GM12878 (cell line): ENCODE results near the gene SASH3. TPM values are rescaled to one million over a fixed set of nuclear protein-coding genes. Genes with fewer than 3 reads are reported as not detected.

Experiments
- ATAC-seq: fragments of 200-7000 bp; cut with Tn5 transposase; 3 replicates; pipeline ENCODE4 v1.9.1; 2020; ENCODE audit warnings: mild to moderate bottlenecking, moderate library complexity
- BruUV-seq: library from RNA; stranded (reverse); fragments of 400-500 nt; replicated peaks from 2 replicates; lab custom pipeline; 2021; lab: Mats Ljungman, UMichigan
- CTCF ChIA-PET: fragments of 300-600 bp; sonication (Branson Sonifier 250); formaldehyde crosslinking; extraction: SDS; loops from one replicate; lab custom pipeline; 2021; ENCODE audit warnings: inconsistent platforms; lab: Yijun Ruan, JAX
- POLR2A ChIA-PET: fragments of 350-600 bp; formaldehyde crosslinking; extraction: SDS; loops from one replicate; lab custom pipeline; 2021; ENCODE audit warnings: inconsistent platforms; lab: Charles Lee
- RAD21 ChIA-PET: fragments of 300-600 bp; sonication (Branson Sonifier 250); formaldehyde crosslinking; loops from one replicate; lab custom pipeline; 2023; ENCODE audit warnings: antibody characterized with exemption; ENCODE audit not compliant: unreplicated experiment; lab: Charles Lee
- SMC1A ChIA-PET: fragments of 300-600 bp; sonication (Branson Sonifier 250); formaldehyde crosslinking; loops from one replicate; lab custom pipeline; 2023; ENCODE audit not compliant: unreplicated experiment, uncharacterized antibody; lab: Charles Lee
- DNase-seq: peaks from one replicate; pipeline ENCODE4 v3.0.0-alpha.2; 2011; ENCODE audit warnings: low read depth, low spot score
- FAIRE-seq: peaks from 3 replicates; lab custom pipeline; 2011; peaks lifted over from hg19 to GRCh38; lab: Jason Lieb, UNC
- H2AFZ ChIP-seq: 2 replicates; pipeline ENCODE4 v1.6.0; 2011; ENCODE audit warnings: low read depth, low read length, control low read depth; ENCODE audit not compliant: control insufficient read depth
- H3K27ac ChIP-seq: 2 replicates; pipeline ENCODE4 v1.5.1; 2011; ENCODE audit warnings: control low read depth; ENCODE audit not compliant: control insufficient read depth, insufficient read depth
- H3K27me3 ChIP-seq, 2 experiments: replicated peaks in 1 of 2; 2 replicates each; pipeline versions ENCODE4 v1.6.0 to v1.6.1; 2011; ENCODE audit warnings: low read length in 1 of 2; ENCODE audit not compliant: control insufficient read depth in 2 of 2, insufficient read depth in 2 of 2
- H3K36me3 ChIP-seq, 2 experiments: 2 replicates each; pipeline ENCODE4 v1.5.1; 2011; ENCODE audit warnings: low read length in 1 of 2; ENCODE audit not compliant: control insufficient read depth in 2 of 2, insufficient read depth in 2 of 2
- H3K4me1 ChIP-seq: 2 replicates; pipeline ENCODE4 v1.6.1; 2011; ENCODE audit warnings: mild to moderate bottlenecking, low read length, moderate library complexity, mixed read lengths; ENCODE audit not compliant: control insufficient read depth, insufficient read depth
- H3K4me2 ChIP-seq: 2 replicates; pipeline ENCODE4 v1.6.0; 2011; ENCODE audit warnings: control low read depth; ENCODE audit not compliant: control insufficient read depth, insufficient read depth
- H3K4me3 ChIP-seq: fragments of 200-600 bp; sonication (generic); 2 replicates; pipeline ENCODE4 v1.5.1; 2016
- H3K79me2 ChIP-seq: 2 replicates; pipeline ENCODE4 v1.6.0; 2011; ENCODE audit warnings: low read length; ENCODE audit not compliant: control insufficient read depth, insufficient read depth
- H3K9ac ChIP-seq: 2 replicates; pipeline ENCODE4 v1.8.0; 2011; ENCODE audit warnings: low read length, control low read depth, mixed read lengths; ENCODE audit not compliant: control insufficient read depth, insufficient read depth
- H3K9me3 ChIP-seq: replicated peaks from 3 replicates; pipeline ENCODE4 v1.5.1; 2011; ENCODE audit warnings: mild to moderate bottlenecking, low read length; ENCODE audit not compliant: control insufficient read depth, insufficient read depth
- H4K20me1 ChIP-seq: 2 replicates; pipeline ENCODE4 v1.6.0; 2011; ENCODE audit not compliant: control insufficient read depth, insufficient read depth
- CBX5 ChIP-seq: sonication (generic); IDR thresholded peaks from 2 replicates; pipeline ENCODE4 v1.6.1; 2016; ENCODE audit warnings: low read depth, moderate library complexity, mild to moderate bottlenecking, inconsistent platforms
- CEBPB ChIP-seq, 2 experiments: fragments of 150-350 bp in 1 of 2; IDR thresholded peaks; 2 replicates each; pipeline ENCODE4 v1.6.1; 2012 to 2014; ENCODE audit warnings: low read depth in 2 of 2, low read length in 2 of 2, borderline replicate concordance in 1 of 2, inconsistent platforms in 1 of 2
- LARP7 ChIP-seq: fragments of 450-650 bp; IDR thresholded peaks from 2 replicates; pipeline ENCODE4 v1.6.1; 2017; ENCODE audit warnings: mild to moderate bottlenecking
- SP1 ChIP-seq: IDR thresholded peaks from one replicate; pipeline ENCODE4 v1.6.1; 2011; ENCODE audit warnings: low read depth, low read length
- TCF3 ChIP-seq: IDR thresholded peaks from 2 replicates; pipeline ENCODE4 v1.6.1; 2012; ENCODE audit warnings: low read depth, mild to moderate bottlenecking, low read length, borderline replicate concordance; ENCODE audit not compliant: insufficient read depth
- TCF7 ChIP-seq: IDR thresholded peaks from 2 replicates; pipeline ENCODE4 v1.6.1; 2014; ENCODE audit warnings: antibody characterized with exemption, borderline replicate concordance
- WRNIP1 ChIP-seq: IDR thresholded peaks from 2 replicates; pipeline ENCODE4 v1.6.1; 2011; ENCODE audit warnings: low read depth, low read length, improper control_type of control experiment, borderline replicate concordance
- WGBS: methylation state at CpG from one replicate; pipeline ENCODE4 v1.1.6; 2016; ENCODE audit warnings: low lambda C conversion rate; ENCODE audit not compliant: insufficient replicate concordance, insufficient coverage; ENCODE audit errors: missing lambda C conversion rate; 5-methylcytosine and 5-hydroxymethylcytosine counted together
- in situ Hi-C: fragments of 300-500 bp; cut with MboI; formaldehyde crosslinking; loops from 9 replicates; pipeline ENCODE4 v1.14.3; 2018; ENCODE audit warnings: mixed read lengths
- intact Hi-C: fragments of 100-400 bp; cut with micrococcal nuclease; formaldehyde crosslinking; loops from one replicate; pipeline ENCODE4 v1.14.2; 2022; ENCODE audit not compliant: unreplicated experiment
- polyA plus RNA-seq, 11 experiments: library from polyadenylated mRNA; depleted of rRNA in 4 of 11; unstranded in 6 of 11; stranded (reverse) in 5 of 11; fragments of >200 nt; fragmentation: Nextera tagmentation in 4 of 11; fragmentation: Illumina TruSeq in 1 of 11; extraction: Ambion mirVana in 4 of 11; extraction: Trizol in 1 of 11; gene quantifications; 1 replicate in 1 of 11; 2 replicates in 10 of 11; pipeline versions ENCODE4 v1.2.1 to v1.2.3, GENCODE V29; 2011 to 2016; ENCODE audit warnings: inconsistent platforms in 2 of 11, missing spikeins in 2 of 11, low read depth in 1 of 11
- total RNA-seq, 4 experiments: library from RNA; depleted of rRNA in 3 of 4; stranded (reverse); fragments of >200 nt in 3 of 4; fragmentation: Illumina TruSeq in 1 of 4; extraction: Trizol in 1 of 4; gene quantifications; 2 replicates each; pipeline versions ENCODE4 v1.2.1 to v1.2.3, GENCODE V29; 2013 to 2021
- TF ChIP-seq, protein P1 (sequence below): fragments of 150-350 bp; IDR thresholded peaks from 2 replicates; pipeline ENCODE4 v1.6.1; 2016; ENCODE audit warnings: low read depth, low read length

SASH3 gene
- total and polyA plus RNA-seq, 10 of the 15 experiments (the other 5 are each of a cell fraction or from before 2014, with no cell fraction given) = 23.1 to 233 (median 160) TPM

DNA sequence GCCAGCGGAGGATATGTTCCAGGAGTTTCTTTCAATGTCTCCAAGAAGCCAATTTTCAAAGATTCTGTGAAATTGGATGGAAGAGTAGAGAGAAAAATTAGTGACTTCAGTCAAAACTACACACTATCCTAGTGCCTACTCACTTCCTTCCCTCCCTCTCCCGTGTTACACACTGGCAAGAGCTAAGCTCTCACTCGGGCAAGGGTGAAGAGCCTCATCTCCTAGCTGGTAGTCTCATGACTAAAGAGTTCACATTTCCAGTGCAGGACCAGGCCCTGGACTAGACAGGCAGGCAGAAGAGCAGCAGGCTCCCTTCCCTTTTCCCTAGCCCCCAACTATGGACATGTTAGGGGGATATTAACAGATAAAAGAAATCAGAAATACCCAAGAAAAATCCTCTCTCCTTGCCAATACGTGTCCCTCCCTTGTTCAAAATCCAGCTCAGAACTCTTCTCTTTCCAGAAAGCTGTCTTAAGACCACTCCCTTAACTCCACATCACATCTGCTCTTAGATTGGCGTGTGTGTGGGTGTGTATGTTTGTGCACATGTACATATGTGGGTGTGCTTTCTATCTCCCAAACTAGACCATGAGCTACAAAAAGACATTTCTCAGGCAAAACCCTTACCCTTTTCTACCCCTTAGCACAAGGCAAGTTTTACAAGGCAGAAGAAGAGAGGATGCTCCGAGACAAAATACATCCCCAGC is 34.1 kb downstream of the SASH3 start (continued):
- TF ChIP-seq, protein P1, sequence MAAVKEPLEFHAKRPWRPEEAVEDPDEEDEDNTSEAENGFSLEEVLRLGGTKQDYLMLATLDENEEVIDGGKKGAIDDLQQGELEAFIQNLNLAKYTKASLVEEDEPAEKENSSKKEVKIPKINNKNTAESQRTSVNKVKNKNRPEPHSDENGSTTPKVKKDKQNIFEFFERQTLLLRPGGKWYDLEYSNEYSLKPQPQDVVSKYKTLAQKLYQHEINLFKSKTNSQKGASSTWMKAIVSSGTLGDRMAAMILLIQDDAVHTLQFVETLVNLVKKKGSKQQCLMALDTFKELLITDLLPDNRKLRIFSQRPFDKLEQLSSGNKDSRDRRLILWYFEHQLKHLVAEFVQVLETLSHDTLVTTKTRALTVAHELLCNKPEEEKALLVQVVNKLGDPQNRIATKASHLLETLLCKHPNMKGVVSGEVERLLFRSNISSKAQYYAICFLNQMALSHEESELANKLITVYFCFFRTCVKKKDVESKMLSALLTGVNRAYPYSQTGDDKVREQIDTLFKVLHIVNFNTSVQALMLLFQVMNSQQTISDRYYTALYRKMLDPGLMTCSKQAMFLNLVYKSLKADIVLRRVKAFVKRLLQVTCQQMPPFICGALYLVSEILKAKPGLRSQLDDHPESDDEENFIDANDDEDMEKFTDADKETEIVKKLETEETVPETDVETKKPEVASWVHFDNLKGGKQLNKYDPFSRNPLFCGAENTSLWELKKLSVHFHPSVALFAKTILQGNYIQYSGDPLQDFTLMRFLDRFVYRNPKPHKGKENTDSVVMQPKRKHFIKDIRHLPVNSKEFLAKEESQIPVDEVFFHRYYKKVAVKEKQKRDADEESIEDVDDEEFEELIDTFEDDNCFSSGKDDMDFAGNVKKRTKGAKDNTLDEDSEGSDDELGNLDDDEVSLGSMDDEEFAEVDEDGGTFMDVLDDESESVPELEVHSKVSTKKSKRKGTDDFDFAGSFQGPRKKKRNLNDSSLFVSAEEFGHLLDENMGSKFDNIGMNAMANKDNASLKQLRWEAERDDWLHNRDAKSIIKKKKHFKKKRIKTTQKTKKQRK = no peak
- no peak for TF ChIP-seq TCF3
- no peak for TF ChIP-seq TCF7
- TF ChIP-seq CEBPB (IDR thresholded peaks at IDR 0.05; ENCODE audit: borderline replicate concordance in 1 of 2, low read depth in 2 of 2, low read length in 2 of 2) = no peak
- TF ChIP-seq CBX5 = no peak
- TF ChIP-seq, all 136 proteins: peak for 0

DNA sequence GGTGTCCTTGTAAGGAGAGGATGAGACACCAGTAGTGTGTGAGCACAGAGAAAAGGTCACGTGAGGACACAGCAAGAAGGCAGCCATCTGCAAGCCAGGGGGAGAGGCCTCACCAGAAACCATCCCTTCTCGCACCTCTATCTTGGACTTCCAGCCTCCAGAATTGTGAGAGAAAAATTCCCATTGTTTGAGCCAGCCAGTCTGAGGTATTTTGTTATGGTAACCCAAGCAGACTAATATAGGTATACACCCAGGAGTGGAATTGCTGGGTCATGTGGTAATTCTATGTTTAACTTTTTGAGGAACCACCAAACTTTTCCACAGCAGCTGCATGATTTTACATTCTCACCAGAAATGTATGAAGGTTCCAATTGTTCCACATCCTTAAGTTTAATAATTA is 38.4 kb downstream of the SASH3 start:
- ChIA-PET RAD21 (interaction anchor here (0.6 kb wide), 1 partner anchor 17 kb away, joined by 3 read pairs; no protein-coding TSS in a partner anchor), POLR2A (no interaction called here), SMC1A (interaction anchor here (0.8 kb wide), 1 partner anchor 62 kb away, joined by 3 read pairs; no protein-coding TSS in a partner anchor), CTCF (interaction anchor here (1.2 kb wide), 1 partner anchor 162 kb away, joined by 5 read pairs; no protein-coding TSS in a partner anchor)
- Histone ChIP-seq H3K27me3 (no peaks in the 10 kb centered on the region), H3K9me3 (no peaks in the 10 kb centered on the region), H3K9ac (no peak overlapping the region), H3K36me3 (no peaks in the 10 kb centered on the region), H2AFZ (no peak overlapping the region), H4K20me1 (no peaks in the 10 kb centered on the region), H3K4me2 (no peak overlapping the region), H3K4me3 (no peak overlapping the region), H3K27ac (no peak overlapping the region), H3K4me1 (no peaks in the 10 kb centered on the region), H3K79me2 (no peaks in the 10 kb centered on the region)
- no peak for TF ChIP-seq SP1
- TF ChIP-seq WRNIP1 = no peak
- no peak for TF ChIP-seq LARP7
- WGBS = 81% methylated on average over 2 of the region's 2 CpGs
- intact Hi-C loops = no loop called here
- ATAC-seq = no peak
- FAIRE-seq = no peak
- in situ Hi-C loops = no loop called here
- BruUV-seq = no TSS peak
- DNase-seq = no peak
